Neural cell (in vitro differentiated cells): ENCODE results near the gene NCS1. TPM values are rescaled to one million over a fixed set of nuclear protein-coding genes. Genes with fewer than 3 reads are reported as not detected.

Source experiments
- H2AFZ ChIP-seq: fragments of 200-600, 300-800 bp; sonication (generic), shearing (Covaris generic); 2 replicates; pipeline ENCODE4 v1.6.0; 2014; ENCODE audit warnings: low read depth, mild to moderate bottlenecking, antibody characterized with exemption, low read length, moderate library complexity
- H3F3A ChIP-seq: fragments of 200-600 bp; shearing (Covaris generic); 2 replicates; pipeline ENCODE4 v1.6.1; 2016; ENCODE audit warnings: mild to moderate bottlenecking, moderate library complexity, mixed read lengths, antibody characterized with exemption, low read length; ENCODE audit not compliant: insufficient read depth, poor library complexity, severe bottlenecking
- H3K27ac ChIP-seq: fragments of 200-600, 300-800 bp; sonication (generic), shearing (Covaris generic); 2 replicates; pipeline ENCODE4 v1.5.1; 2014; ENCODE audit warnings: mild to moderate bottlenecking, low read length, moderate library complexity
- H3K27me3 ChIP-seq: fragments of 300-800, 200-600 bp; sonication (generic), shearing (Covaris generic); 2 replicates; pipeline ENCODE4 v1.6.0; 2014; ENCODE audit warnings: mild to moderate bottlenecking, low read depth, low read length, moderate library complexity; ENCODE audit not compliant: insufficient read depth
- H3K36me3 ChIP-seq: fragments of 300-800, 200-600 bp; sonication (generic), shearing (Covaris generic); 2 replicates; pipeline ENCODE4 v1.5.1; 2014; ENCODE audit warnings: mild to moderate bottlenecking, antibody characterized with exemption, low read length, moderate library complexity; ENCODE audit not compliant: insufficient read depth
- H3K4me2 ChIP-seq: fragments of 300-800, 200-600 bp; sonication (generic), shearing (Covaris generic); 2 replicates; pipeline ENCODE4 v1.6.0; 2014; ENCODE audit warnings: mild to moderate bottlenecking, low read length
- H3K4me3 ChIP-seq: fragments of 300-800, 200-600 bp; sonication (generic), shearing (Covaris generic); 2 replicates; pipeline ENCODE4 v1.5.1; 2014; ENCODE audit warnings: mild to moderate bottlenecking, low read length, moderate library complexity
- H3K79me2 ChIP-seq: fragments of 200-600 bp; shearing (Covaris generic); replicated peaks from 2 replicates; pipeline ENCODE4 v1.6.0; 2014; ENCODE audit warnings: mild to moderate bottlenecking, low read length, moderate library complexity; ENCODE audit not compliant: insufficient read depth
- H3K9ac ChIP-seq: fragments of 300-800, 200-600 bp; sonication (generic), shearing (Covaris generic); 2 replicates; pipeline ENCODE4 v1.6.1; 2016; ENCODE audit warnings: mild to moderate bottlenecking, low read length, mixed read lengths
- H3K9me2 ChIP-seq: fragments of 200-600 bp; shearing (Covaris generic); 2 replicates; pipeline ENCODE4 v1.6.1; 2016; ENCODE audit warnings: mild to moderate bottlenecking, low read length, mixed read lengths; ENCODE audit not compliant: insufficient read depth
- H3K9me3 ChIP-seq: fragments of 200-600, 300-800 bp; sonication (generic), shearing (Covaris generic); 2 replicates; pipeline ENCODE4 v1.6.1; 2016; ENCODE audit warnings: mild to moderate bottlenecking, mixed run types, low read length, moderate library complexity, mixed read lengths
- H4K20me1 ChIP-seq: fragments of 200-600 bp; shearing (Covaris generic); 2 replicates; pipeline ENCODE4 v1.6.1; 2016; ENCODE audit warnings: mild to moderate bottlenecking, mixed run types; ENCODE audit not compliant: insufficient read depth
- CTCF ChIP-seq: fragments of 450-650 bp; IDR thresholded peaks from 2 replicates; pipeline ENCODE4 v1.5.1; 2014; ENCODE audit warnings: antibody characterized with exemption, mild to moderate bottlenecking, moderate library complexity; ENCODE audit not compliant: poor library complexity, severe bottlenecking
- EZH2 ChIP-seq: fragments of 200-600, 300-800 bp; shearing (Covaris generic), sonication (generic); IDR thresholded peaks from 2 replicates; pipeline ENCODE4 v1.6.1; 2014; ENCODE audit warnings: antibody characterized with exemption, low read length, borderline replicate concordance, mild to moderate bottlenecking; ENCODE audit not compliant: insufficient read depth, poor library complexity, severe bottlenecking
- MXI1 ChIP-seq: fragments of 450-650 bp; conservative IDR thresholded peaks from 2 replicates; pipeline ENCODE4 v1.6.1; 2014; ENCODE audit warnings: antibody characterized with exemption, mild to moderate bottlenecking; ENCODE audit not compliant: poor library complexity, severe bottlenecking
- POLR2AphosphoS5 ChIP-seq: IDR thresholded peaks from 2 replicates; pipeline ENCODE4 v1.6.1; 2012
- RAD21 ChIP-seq: fragments of 450-650 bp; conservative IDR thresholded peaks from 2 replicates; pipeline ENCODE4 v1.6.1; 2014; ENCODE audit warnings: antibody characterized with exemption, mild to moderate bottlenecking, moderate library complexity
- REST ChIP-seq: IDR thresholded peaks from 2 replicates; pipeline ENCODE4 v1.6.1; 2012; ENCODE audit warnings: borderline replicate concordance
- SMC3 ChIP-seq: fragments of 450-650 bp; conservative IDR thresholded peaks from 2 replicates; pipeline ENCODE4 v1.6.1; 2014; ENCODE audit warnings: antibody characterized with exemption, mild to moderate bottlenecking, moderate library complexity; ENCODE audit not compliant: poor library complexity
- TAF1 ChIP-seq: IDR thresholded peaks from 2 replicates; pipeline ENCODE4 v1.6.1; 2012; ENCODE audit warnings: low read depth
- polyA plus RNA-seq: library from polyadenylated mRNA; depleted of rRNA; stranded (reverse); fragments of >200 nt; gene quantifications from 2 replicates; pipeline ENCODE4 v1.2.3, GENCODE V29; 2014

The NCS1 gene
- polyA plus RNA-seq, 1 donor from 2014 or later = 73.3 TPM

GRCh38 chr9:130155647-130156046, 16.6 kb upstream of the NCS1 start:
- Histone ChIP-seq H3K9me3 (no peaks in the 10 kb centered on the region), H3K36me3 (no peaks in the 10 kb centered on the region), H3K4me2 (no peak overlapping the region), H4K20me1 (no peaks in the 10 kb centered on the region), H2AFZ (no peak overlapping the region), H3K27ac (no peak overlapping the region), H3F3A (no peaks in the 10 kb centered on the region), H3K4me3 (no peak overlapping the region), H3K9me2 (no peaks in the 10 kb centered on the region), H3K79me2 (no peaks in the 10 kb centered on the region), H3K27me3 (no peaks in the 10 kb centered on the region), H3K9ac (no peak overlapping the region)
- TF ChIP-seq CTCF = no peak
- no peak for TF ChIP-seq EZH2

- Histone ChIP-seq H3K9me3 (no peaks in the 10 kb centered on the region), H3K9ac (no peak overlapping the region), H3K9me2 (no peaks in the 10 kb centered on the region), H2AFZ (no peak overlapping the region), H3K79me2 (no peaks in the 10 kb centered on the region), H3K27ac (no peak overlapping the region), H3F3A (no peaks in the 10 kb centered on the region), H3K36me3 (no peaks in the 10 kb centered on the region), H3K4me3 (no peak overlapping the region), H3K4me2 (no peak overlapping the region), H3K27me3 (no peaks in the 10 kb centered on the region), H4K20me1 (no peaks in the 10 kb centered on the region)
- no peak for TF ChIP-seq REST
- no peak for TF ChIP-seq CTCF
- TF ChIP-seq EZH2 = no peak
- no peak for TF ChIP-seq TAF1
- no peak for TF ChIP-seq SMC3
- TF ChIP-seq POLR2AphosphoS5 = no peak
- no peak for TF ChIP-seq RAD21
- no peak for TF ChIP-seq MXI1
Measured at GRCh38 chr9:130156672-130157071, 15.5 kb upstream of the NCS1 start.
